HG03064 (cell line): ENCODE measurements around the gene IL1RAPL1.
"Not testable (repeated sequence)": the region's sequence is repeated elsewhere in the genome, so short reads cannot be mapped to it uniquely, and the experiment has no call there.

Experiments used
- ATAC-seq: cut with Tn5 transposase; IDR thresholded peaks from one replicate; pipeline ENCODE4 v1.9.1; 2021; ENCODE audit warnings: low read depth; ENCODE audit not compliant: unreplicated experiment

The IL1RAPL1 gene

DNA sequence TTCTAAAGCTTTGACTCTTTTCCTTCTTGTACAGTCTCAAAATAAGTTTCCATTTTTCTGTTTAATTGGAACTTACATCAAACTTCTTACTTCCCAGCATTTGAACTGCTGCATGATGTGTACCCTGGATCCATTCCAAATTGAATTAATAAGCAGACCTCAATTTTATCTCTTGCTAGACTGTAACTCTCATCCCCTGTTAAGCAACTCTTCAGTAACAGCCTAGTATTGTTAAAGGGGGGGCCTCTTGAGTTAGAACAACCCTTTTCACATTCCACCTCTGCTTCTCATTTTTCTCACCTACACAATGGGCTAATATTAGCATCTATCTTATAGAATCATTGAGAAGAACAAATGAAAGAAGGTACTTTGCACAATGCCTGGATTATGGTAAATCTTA is 169.4 kb downstream of the IL1RAPL1 start:
- ATAC-seq: no peak

DNA sequence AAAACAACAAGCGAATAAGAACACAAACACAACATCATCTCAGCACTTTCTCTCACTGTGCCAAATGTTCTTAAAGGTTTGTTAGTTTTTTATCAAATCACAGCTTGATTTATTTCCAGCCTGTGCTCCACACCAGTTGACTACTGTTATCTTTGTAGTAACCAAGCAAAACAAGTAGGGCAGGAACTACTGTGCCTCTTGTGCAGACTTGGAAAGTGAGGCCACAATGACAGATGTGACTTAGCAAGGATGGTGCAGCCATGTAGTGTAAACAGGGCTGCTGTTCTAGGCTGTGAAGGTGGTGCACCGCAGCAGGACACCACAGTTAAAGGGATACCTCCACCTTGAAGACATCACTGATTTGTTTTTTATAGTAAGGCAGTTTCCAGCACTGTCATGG is 170.0 kb downstream of the IL1RAPL1 start:
- ATAC-seq: no peak

DNA sequence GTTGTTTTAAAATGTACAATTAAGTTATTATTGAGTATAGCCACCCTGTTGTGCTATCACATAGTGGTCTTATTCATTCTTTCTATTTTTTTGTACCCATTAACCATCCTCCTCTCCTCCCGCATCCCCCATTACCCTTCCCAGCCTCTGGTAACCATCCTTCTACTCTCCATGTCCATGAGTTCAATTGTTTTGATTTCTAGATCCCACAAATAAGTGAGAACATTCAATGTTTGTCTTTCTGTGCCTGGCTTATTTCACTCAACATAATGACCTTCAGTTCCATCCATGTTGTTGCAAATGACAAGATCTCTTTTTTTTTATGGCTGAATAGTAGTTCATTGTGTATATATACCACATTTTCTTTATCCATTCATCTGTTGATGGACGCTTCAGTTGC is 179.3 kb downstream of the IL1RAPL1 start:
- ATAC-seq: not testable (repeated sequence)

DNA sequence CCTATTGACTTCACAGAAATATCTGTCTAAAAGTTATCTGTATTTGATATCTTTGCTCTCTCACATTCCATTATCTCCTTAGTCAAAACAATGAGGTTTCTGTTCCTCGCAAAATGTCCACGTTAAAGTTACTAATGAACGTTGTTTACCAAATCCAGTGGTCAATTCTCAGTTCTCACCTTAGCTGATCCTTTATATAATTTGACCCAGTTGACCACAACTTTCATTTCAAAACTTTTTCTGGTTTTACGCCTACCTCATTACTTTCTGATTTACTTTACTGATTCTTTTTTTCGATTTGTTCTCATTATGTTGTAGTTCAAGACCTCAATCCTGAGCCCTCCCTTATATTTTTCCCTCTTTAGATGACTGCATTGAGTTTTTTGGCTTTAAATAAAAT is 186.6 kb downstream of the IL1RAPL1 start:
- ATAC-seq: no peak

DNA sequence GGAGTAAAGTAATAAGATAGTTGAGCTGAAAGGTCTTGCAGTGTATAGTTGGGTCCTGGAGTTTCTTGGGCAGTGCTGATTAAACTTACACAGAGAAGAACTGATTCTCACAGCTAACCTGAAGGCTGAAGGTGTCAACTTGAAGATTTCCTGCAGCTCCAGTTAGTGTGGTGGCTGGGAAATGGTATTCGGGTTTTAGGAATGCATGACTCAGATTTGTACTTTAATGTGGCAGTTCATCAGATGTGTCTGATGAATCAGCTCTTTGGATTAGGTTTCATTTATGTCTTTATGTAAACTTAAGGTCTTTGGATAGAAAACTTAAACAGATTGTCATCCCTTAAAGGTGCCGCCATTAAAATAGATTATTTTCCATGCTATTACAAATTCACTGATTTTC is 200.0 kb downstream of the IL1RAPL1 start:
- no peak for ATAC-seq

DNA sequence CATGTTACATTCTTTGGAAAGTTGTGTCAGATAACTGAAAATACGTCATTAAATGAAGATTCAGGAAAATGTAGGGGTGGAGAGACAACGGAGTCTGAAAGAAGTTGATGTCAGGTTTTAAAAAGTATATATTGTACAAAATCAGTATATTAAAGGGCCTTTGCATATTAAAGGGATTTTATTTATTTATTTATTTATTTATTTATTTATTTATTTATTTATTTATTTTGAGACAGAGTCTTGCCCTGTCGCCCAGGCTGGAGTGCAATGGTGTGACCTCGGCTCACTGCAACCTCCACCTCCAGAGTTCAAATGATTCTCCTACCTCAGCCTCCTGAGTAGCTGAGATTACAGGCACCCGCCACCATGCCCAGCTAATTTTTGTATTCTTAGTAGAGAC is 213.4 kb downstream of the IL1RAPL1 start:
- ATAC-seq: not testable (repeated sequence)

DNA sequence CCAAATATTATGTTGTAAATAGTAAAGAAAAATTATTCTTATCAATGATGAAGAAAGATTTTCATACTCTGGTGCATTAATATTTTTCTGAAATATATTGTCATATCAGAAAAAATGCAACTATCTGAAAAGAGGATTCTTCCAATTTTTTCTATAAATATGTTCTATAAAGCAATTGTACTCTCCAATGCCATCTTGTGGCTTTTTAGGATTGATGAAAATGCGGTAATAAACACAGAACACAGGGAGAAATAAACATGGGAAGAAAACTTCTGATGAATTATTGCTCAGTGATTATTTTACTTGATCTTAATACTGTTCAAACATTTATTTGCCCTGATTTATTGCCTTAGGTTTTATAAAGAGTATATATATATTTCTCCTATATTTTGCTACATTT is 215.4 kb downstream of the IL1RAPL1 start:
- ATAC-seq: no peak

DNA sequence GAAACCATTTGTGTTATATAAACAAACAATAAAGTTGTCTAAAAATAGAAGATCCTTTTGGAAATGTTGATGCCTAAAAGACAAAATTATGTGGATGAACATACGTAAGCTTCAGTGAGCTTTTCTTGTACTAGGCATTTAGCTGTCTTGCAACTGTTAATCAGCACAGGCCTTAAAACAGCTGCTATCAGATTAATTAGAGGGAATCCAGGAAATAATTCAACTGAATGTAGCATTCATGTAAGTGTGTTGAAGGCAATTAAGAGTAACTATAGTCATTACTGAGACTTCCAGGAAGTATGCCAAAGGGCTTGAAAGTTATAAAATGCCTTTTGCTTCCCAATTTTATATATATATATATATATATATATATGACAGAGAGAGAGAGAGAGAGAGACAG is 248.7 kb downstream of the IL1RAPL1 start:
- ATAC-seq: no peak

DNA sequence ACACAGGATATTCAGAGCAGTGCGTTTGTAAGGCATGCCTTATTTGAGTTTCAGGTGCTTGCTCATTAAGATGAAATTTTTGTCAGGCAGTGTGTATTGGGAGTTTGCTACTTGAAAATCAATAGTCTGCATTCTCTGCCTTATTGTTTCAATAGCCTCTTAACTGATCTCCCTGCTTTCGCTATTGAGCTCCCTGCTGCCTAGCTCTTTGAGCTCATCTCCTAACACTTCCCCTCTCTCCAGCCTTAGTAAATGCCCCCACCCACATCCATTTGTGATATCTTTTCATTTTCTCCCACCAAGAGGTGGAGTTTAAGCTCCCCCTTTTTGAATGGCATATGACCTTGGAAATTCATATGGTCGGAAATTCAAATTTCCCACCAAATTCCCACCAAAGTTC is 256.6 kb downstream of the IL1RAPL1 start:
- no peak for ATAC-seq

DNA sequence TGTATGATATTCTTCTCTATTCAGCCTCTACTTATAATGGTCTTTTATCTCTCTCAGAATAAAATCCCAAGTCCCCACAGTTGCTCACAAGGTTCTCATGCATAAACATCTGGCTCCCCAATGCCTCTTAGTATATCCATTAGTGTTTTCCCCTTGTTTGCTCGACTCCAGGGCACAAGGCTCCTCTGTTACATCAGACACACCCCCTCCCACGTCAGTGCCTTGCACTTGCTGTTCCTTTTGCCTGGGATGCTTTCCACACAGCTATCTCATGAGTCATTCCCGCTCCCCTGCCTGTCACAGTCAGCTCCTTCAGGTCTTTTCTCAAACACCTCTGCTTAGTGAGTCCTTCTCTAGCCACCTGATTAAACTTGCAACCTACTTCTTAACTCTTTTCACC is 260.2 kb downstream of the IL1RAPL1 start:
- ATAC-seq: no peak

DNA sequence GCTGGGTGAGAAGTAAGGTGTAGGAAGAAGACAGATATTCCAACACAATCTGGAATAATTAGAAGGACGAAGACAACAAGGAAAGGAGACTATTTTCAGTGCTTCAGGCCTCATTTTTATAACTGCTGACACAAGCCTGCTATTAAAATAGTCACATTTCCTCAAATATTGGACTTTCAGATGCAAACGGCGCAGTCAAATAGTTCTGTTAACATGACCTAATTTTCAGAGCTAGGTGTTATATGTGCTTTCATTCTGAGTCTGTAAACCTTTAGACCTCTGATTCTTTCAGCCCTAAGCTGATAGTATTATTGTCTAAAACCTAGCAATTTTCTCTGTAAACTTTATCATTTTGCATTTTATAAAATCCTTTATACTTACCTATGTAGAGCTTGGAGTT is 261.5 kb downstream of the IL1RAPL1 start:
- no peak for ATAC-seq

DNA sequence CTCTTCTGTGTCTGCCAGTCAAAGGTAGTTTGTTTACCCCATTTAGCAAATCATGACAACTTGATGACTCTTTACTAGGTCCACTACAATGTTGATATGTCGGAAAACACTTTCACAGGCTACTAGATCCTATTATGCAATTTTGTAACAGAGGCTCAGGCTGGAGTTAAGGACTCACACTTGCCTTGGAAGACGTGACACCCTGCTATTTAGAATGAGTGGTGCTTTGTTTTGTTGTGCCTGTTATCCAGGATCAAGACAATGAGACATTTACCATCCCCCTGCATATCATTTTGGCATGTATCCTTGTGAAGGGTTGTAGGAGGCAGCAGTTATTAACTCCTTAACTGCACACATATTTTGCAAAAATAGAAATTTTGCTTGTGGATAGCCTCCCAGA is 263.7 kb downstream of the IL1RAPL1 start:
- ATAC-seq: no peak

DNA sequence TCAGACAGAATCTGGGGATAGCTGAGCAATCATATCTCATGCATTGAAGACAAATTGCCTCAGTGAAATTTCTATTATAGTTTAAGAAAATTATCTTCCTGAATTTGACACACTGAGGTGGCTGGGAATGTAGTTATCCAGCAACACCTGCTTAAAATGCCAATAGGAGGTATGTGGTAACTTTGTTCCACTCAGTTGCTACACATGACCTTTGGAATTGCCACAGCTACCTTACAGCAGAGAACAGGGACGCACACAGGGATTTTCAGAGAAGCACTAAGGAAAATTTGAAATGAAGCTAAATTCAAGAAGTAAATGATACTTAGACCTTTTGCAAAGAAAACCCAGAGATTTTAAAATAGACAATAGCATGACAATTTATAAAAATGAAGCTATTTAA is 264.6 kb downstream of the IL1RAPL1 start:
- no peak for ATAC-seq

DNA sequence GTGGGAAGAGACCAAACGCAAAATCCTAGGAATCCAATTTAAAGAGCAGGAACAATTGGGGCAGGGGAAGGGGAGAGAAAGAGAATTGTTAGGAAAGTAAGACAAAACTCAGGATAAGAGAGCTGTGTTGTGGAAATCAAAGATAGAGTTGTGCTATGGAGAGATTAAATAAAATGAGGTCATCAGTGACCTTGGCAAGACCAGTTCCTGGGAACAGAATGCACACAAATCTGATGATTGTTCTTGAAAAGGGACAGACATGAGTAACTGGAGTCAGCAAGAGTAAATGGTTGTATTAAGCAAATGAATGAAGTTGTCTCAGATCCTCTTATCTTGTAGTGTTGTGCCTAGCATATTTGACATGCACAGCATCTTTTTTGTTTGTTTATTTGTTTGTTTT is 267.4 kb downstream of the IL1RAPL1 start:
- ATAC-seq: no peak

DNA sequence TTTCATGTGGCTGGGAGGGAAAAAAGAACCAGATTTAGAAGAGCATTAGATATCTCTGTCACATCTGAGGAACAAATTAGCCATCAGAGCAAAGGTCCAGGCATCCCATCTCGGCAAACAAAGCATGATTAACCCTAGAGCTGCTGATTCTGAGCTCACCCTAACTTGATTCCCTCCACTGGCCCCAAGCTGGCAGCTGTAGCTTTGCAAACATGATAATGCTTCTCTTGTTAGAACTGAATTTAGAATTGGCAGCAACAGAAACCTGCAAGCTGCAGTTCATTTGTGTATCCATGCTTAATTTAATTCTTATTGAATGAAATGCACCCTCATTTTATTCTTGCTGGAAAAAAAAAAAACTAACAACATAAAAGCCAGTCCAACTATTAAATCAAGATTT is 289.2 kb downstream of the IL1RAPL1 start:
- ATAC-seq: no peak

DNA sequence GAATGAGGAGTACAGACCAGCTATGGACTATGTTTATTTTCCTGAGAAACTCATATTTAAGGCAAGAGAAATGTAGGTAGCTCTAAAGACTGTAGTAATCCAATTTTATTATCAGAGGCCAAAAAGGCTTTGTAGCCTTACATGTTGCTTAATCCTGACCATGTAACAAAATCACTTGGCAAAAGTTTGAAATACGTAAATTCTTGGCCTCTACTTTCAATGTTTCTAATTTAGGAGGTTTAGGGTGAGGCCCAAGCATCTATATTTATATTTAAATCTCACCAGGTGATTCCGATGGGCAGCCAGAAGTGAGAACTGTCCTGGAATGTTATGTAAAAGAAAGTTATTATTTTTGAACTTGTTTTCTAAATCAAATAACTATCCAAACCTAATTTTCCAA is 289.7 kb downstream of the IL1RAPL1 start:
- no peak for ATAC-seq

DNA sequence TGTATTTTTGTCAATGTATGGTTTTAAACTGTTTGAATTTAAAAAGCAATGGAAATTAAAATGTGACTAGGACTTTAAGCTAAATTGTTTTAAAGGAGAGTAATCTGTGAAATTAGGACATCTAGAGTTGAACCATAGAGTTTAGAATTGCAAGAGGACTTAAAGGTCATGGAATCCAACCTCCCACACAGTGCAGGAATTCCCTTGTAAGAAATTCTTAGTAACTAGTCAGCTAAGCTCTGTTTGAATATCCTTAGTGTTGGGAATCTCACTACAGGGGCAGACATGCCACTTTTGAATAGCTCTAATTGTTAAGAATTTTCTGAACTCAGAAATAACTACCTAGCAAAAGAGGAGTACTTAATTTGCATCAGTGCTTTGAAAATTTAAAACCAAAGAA is 292.9 kb downstream of the IL1RAPL1 start:
- ATAC-seq: no peak

DNA sequence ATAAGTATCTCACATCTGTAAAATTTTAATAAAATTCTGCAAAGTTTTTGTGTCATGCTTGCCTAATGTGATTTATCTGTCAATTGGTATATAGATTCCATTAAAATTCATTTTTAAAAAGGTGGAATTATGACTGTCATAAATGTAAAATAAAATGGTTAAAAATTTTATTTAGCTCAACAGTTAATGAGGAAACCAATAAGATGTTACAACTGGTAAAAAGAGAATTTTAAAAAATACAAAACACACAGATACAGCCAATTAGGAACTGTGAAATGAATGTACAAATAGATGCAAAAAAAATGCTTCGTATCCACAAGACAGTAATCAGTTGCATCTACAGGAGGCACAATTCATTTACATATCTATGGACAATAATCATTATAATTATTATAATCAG is 297.6 kb downstream of the IL1RAPL1 start:
- no peak for ATAC-seq

DNA sequence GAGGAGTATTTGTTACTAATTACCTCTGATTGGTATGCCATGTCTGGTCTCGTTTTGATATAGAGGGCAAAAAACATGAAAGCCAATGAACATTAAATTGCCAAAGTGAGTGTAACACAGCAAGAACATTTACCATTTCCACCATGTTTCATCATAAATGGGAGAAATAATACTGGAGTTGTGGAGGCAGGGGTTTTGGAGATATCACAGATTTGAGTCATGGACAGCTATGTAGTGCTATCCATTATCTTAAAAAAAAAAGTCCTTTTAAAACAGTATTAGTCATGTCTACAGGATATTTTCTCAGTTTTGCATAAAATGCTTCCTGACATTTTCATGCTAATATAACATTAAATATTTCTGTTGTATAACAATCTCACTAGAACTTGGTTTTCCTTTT is 301.2 kb downstream of the IL1RAPL1 start:
- ATAC-seq: no peak

DNA sequence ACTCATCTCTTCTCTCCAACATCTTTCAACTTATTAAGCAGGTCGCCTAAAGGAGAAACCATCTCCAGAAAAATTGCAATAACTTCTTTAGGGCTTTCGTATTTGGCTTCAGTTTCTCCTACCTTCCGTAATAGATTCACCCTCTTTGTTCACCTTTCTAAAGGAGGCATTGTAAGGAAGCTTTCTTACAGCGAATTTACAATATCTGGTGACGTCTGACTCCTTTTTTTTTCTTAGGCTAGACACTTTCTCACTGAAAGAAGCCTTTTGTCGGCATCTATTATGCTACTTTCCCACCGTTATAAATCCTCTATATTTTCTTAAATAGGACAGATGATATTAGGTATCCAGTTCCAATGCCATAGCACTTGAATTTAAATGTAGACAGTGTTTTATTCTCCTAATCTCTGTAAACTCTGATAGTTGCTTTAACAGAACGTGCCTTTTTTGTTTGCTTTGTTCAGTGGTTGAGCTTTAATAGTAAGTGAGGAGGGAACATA is 302.4 kb downstream of the IL1RAPL1 start:
- ATAC-seq: no peak

DNA sequence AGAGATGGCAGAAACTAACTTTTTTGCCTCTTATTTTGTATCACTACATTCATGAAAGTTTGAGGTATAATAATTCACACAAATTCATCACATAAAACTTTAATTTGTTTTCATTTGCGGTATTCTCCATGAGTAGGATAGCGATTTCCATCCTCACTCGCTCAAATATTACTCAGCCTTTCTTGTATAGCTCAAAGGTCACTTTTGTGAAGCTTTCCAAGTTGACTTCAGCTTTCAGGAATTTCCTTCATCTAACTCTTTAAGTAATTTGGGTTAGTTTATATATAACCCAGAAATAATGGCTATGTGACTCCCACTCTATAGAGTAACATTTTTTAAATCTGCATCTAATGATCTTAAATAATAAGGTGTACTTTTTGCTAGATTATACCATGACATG is 314.4 kb downstream of the IL1RAPL1 start:
- no peak for ATAC-seq

DNA sequence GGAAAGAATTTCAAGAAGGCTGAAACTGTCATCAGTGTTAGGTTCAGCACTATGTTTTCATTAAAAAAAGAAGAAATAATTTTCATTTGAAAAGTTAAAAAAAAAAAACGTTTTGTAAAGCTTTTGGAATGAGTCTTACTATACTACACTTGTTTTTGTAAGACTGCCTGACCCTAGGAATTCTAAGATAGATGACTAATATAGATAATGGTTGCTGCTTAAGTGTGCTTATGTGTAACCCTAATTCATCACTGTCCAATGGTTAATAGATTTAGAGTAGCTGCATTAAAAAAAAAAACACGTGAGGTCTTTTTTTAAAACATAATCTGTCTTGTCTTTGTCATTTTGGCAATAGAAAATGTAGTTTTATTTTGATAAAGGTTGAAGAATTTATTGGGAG is 323.2 kb downstream of the IL1RAPL1 start:
- no peak for ATAC-seq

DNA sequence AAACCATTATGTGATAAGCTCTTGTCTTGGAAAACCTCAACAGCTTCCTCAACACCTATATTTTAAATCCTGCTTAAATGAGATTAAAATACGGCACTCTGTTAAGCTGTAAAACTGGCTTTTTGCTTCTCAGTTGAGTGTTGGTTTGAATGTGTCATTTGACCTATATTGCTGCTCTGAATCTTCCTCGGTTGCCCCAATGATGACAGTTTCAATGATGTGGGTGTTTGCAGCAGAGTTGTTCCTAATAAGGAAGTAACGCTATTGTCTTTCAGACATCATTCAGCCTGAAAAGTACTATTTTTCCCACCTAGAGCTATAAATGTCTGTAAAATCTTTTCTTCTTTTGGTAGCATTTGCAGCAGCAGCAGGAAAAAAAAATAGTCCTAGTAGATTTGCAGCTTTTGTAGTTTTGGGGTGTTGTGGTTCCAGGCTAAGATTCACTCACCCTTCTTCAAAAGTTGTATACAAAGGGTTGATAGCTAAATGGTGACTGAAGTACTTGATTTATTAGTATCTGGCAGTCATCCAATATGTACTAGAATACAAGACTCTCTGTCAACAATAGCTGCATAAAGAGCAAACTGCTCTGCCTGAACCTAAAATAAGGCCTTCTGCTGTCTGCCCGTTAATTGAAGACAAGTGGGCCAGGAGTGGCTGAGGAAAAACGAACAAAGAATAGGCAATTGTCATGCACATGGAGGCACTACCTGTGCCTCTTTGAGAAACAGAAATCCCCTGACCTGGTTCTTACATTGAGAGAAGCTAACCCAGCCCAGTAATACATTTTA is 333.1 kb downstream of the IL1RAPL1 start:
- ATAC-seq: no peak
